Sigmoid colon (tissue), 7 donors: ENCODE measurements around the gene TTBK2. TPM values are rescaled to one million over a fixed set of nuclear protein-coding genes. Genes with fewer than 3 reads are reported as not detected.
A peak's percentile ranks its signal among the peaks of the same experiment; 100 is the strongest.

Source experiments
- DNase-seq: peaks from one replicate; pipeline ENCODE4 v3.0.0-alpha.2; 2019
- H3K27ac ChIP-seq, 4 donors: fragments of 200-600 bp; sonication (generic); one replicate each; pipeline ENCODE4 v1.5.1; 2016 to 2019; ENCODE audit warnings: mild to moderate bottlenecking in 1 of 4
- H3K27me3 ChIP-seq, 3 donors: fragments of 200-600 bp; sonication (generic); one replicate each; pipeline ENCODE4 v1.5.1; 2019; ENCODE audit warnings: mild to moderate bottlenecking in 1 of 3
- H3K36me3 ChIP-seq, 4 donors: fragments of 200-600 bp; sonication (generic); one replicate each; pipeline ENCODE4 v1.5.1; 2016 to 2019
- H3K4me1 ChIP-seq, 4 donors: fragments of 200-600 bp; sonication (generic); one replicate each; pipeline ENCODE4 v1.5.1; 2017 to 2019
- H3K4me3 ChIP-seq, 4 donors: fragments of 200-600 bp; sonication (generic); one replicate each; pipeline ENCODE4 v1.5.1; 2017 to 2019; ENCODE audit warnings: mild to moderate bottlenecking in 2 of 4, moderate library complexity in 1 of 4
- H3K9me3 ChIP-seq, 4 donors: fragments of 200-600 bp in 3 of 4; sonication (generic) in 3 of 4; one replicate each; pipeline versions ENCODE4 v1.5.1 to v1.6.1; 2013 to 2019
- CTCF ChIP-seq, 4 experiments: fragments of 450-650 bp in 3 of 4; fragments of 200-600 bp in 1 of 4; IDR thresholded peaks; one replicate each; pipeline ENCODE4 v1.5.1; 2016 to 2019; ENCODE audit warnings: antibody characterized with exemption in 4 of 4, mild to moderate bottlenecking in 3 of 4, moderate library complexity in 2 of 4
- EP300 ChIP-seq, 4 donors: sonication (generic); formaldehyde crosslinking; IDR thresholded peaks; one replicate each; pipeline ENCODE4 v1.6.1; 2017; ENCODE audit warnings: antibody characterized with exemption in 4 of 4
- POLR2A ChIP-seq, 2 donors: fragments of 450-650 bp; IDR thresholded peaks; one replicate each; pipeline ENCODE4 v1.6.1; 2016; ENCODE audit warnings: antibody characterized with exemption in 2 of 2, mild to moderate bottlenecking in 2 of 2, moderate library complexity in 2 of 2
- POLR2AphosphoS5 ChIP-seq, 4 donors: sonication (generic); formaldehyde crosslinking; IDR thresholded peaks; one replicate each; pipeline ENCODE4 v1.6.1; 2017; ENCODE audit warnings: antibody characterized with exemption in 4 of 4
- WGBS, 2 donors: extraction: QIAGEN DNeasy Blood & Tissue Kit; methylation state at CpG; one replicate each; pipeline ENCODE4 v1.1.7; 2013; 5-methylcytosine and 5-hydroxymethylcytosine counted together
- intact Hi-C: fragments of 100-400 bp; cut with DNase I; formaldehyde crosslinking; loops from one replicate; pipeline ENCODE4 v1.15.1; 2023
- polyA plus RNA-seq, 3 donors: library from polyadenylated mRNA; stranded (reverse); fragments of 200-250 nt; gene quantifications; one replicate each; pipeline ENCODE4 v1.2.3, GENCODE V29; 2013
- total RNA-seq, 4 donors: library from RNA; depleted of rRNA; stranded (reverse); fragments of >200 nt; gene quantifications; one replicate each; pipeline ENCODE4 v1.1.0, GENCODE V29; 2016
- donor health status: healthy with polysubstance abuse.
- donor health status: Bipolar disorder and iron deficiency.
- donor health status: healthy.

TTBK2 gene
- total and polyA plus RNA-seq, 7 donors: 1.2 to 24.8 (median 16.8) TPM

GRCh38 chr15:42729409-42729808 is 191.2 kb downstream of the TTBK2 start:
- DNase-seq: no peak
- Histone ChIP-seq H3K27ac (no peak overlapping the region), H3K27me3 (no peaks in the 10 kb centered on the region), H3K4me3 (no peak overlapping the region), H3K36me3 (peaks cover 24 to 100% (median 55%) of the 10 kb centered on the region in 4 donors), H3K9me3 (no peaks in the 10 kb centered on the region), H3K4me1 (no peaks in the 10 kb centered on the region)
- no peak for TF ChIP-seq EP300 (IDR thresholded peaks at IDR 0.05)
- no peak for TF ChIP-seq CTCF (IDR thresholded peaks at IDR 0.05)
- TF ChIP-seq POLR2A (IDR thresholded peaks at IDR 0.05): no peak
- no peak for TF ChIP-seq POLR2AphosphoS5 (IDR thresholded peaks at IDR 0.05)
- WGBS, 2 donors: 93 to 96% methylated on average over 7 of the region's 7 CpGs
- intact Hi-C loops: no loop called here

GRCh38 chr15:42728972-42729371 is 191.6 kb downstream of the TTBK2 start:
- intact Hi-C loops: no loop called here
- Histone ChIP-seq H3K9me3 (no peaks in the 10 kb centered on the region), H3K27ac (no peak overlapping the region), H3K36me3 (peaks cover 24 to 100% (median 58%) of the 10 kb centered on the region in 4 donors), H3K4me3 (no peak overlapping the region), H3K27me3 (no peaks in the 10 kb centered on the region), H3K4me1 (no peaks in the 10 kb centered on the region)
- 86 to 88% methylated on average over 14 of the region's 14 CpGs for WGBS, 2 donors
- TF ChIP-seq EP300 (IDR thresholded peaks at IDR 0.05): no peak
- no peak for TF ChIP-seq CTCF (IDR thresholded peaks at IDR 0.05)
- DNase-seq: no peak

GRCh38 chr15:42728560-42728959 is 192.0 kb downstream of the TTBK2 start:
- no peaks in the 10 kb centered on the region for H3K4me1 ChIP-seq
- 81 to 90% methylated on average over 5 of the region's 5 CpGs for WGBS, 2 donors
- H3K27me3 ChIP-seq: no peaks in the 10 kb centered on the region
- TF ChIP-seq EP300 (IDR thresholded peaks at IDR 0.05) (no peak), POLR2AphosphoS5 (IDR thresholded peaks at IDR 0.05) (peak in 1 of 4 donors; percentile 5)
- no peak for DNase-seq
- H3K36me3 ChIP-seq: peaks cover 24 to 100% (median 59%) of the 10 kb centered on the region in 4 donors
- intact Hi-C loops: no loop called here
- H3K9me3 ChIP-seq: no peaks in the 10 kb centered on the region
- H3K4me3 ChIP-seq: no peak overlapping the region
- H3K27ac ChIP-seq: no peak overlapping the region

- H3K4me1 ChIP-seq: no peaks in the 10 kb centered on the region
- H3K27ac ChIP-seq: no peak overlapping the region
- no peak for TF ChIP-seq POLR2AphosphoS5 (IDR thresholded peaks at IDR 0.05)
- no peak for TF ChIP-seq POLR2A (IDR thresholded peaks at IDR 0.05)
- TF ChIP-seq EP300 (IDR thresholded peaks at IDR 0.05): no peak
- no peak for TF ChIP-seq CTCF (IDR thresholded peaks at IDR 0.05)
- WGBS, 2 donors: 86 to 91% methylated on average over 13 of the region's 13 CpGs
- H3K36me3 ChIP-seq: peaks cover 26 to 100% (median 63%) of the 10 kb centered on the region in 4 donors
- H3K9me3 ChIP-seq: no peaks in the 10 kb centered on the region
- no peak for DNase-seq
- H3K27me3 ChIP-seq: no peaks in the 10 kb centered on the region
- H3K4me3 ChIP-seq: no peak overlapping the region
- intact Hi-C loops: no loop called here
These were observed 192.7 kb downstream of the TTBK2 start for GRCh38 chr15:42727750-42728381.

GRCh38 chr15:42726114-42726513 is 194.5 kb downstream of the TTBK2 start:
- Histone ChIP-seq H3K27ac (peak overlapping the region in 1 of 4 donors; percentile 2), H3K27me3 (no peaks in the 10 kb centered on the region), H3K36me3 (peaks cover 22 to 99% (median 64%) of the 10 kb centered on the region in 4 donors), H3K4me3 (no peak overlapping the region), H3K4me1 (no peaks in the 10 kb centered on the region), H3K9me3 (no peaks in the 10 kb centered on the region)
- TF ChIP-seq POLR2AphosphoS5 (IDR thresholded peaks at IDR 0.05) (no peak), POLR2A (IDR thresholded peaks at IDR 0.05) (no peak), CTCF (IDR thresholded peaks at IDR 0.05) (no peak), EP300 (IDR thresholded peaks at IDR 0.05) (no peak)
- no peak for DNase-seq
- intact Hi-C loops: no loop called here
- 90 to 94% methylated on average over 11 of the region's 11 CpGs for WGBS, 2 donors
